ENCODE results near the gene TSPAN32. TPM values are rescaled to one million over a fixed set of nuclear protein-coding genes. Genes with fewer than 3 reads are reported as not detected.

TSPAN32 gene
- polyA plus RNA-seq, 2 of the 4 experiments (the other 2 are of a cell fraction): not detected

DNA sequence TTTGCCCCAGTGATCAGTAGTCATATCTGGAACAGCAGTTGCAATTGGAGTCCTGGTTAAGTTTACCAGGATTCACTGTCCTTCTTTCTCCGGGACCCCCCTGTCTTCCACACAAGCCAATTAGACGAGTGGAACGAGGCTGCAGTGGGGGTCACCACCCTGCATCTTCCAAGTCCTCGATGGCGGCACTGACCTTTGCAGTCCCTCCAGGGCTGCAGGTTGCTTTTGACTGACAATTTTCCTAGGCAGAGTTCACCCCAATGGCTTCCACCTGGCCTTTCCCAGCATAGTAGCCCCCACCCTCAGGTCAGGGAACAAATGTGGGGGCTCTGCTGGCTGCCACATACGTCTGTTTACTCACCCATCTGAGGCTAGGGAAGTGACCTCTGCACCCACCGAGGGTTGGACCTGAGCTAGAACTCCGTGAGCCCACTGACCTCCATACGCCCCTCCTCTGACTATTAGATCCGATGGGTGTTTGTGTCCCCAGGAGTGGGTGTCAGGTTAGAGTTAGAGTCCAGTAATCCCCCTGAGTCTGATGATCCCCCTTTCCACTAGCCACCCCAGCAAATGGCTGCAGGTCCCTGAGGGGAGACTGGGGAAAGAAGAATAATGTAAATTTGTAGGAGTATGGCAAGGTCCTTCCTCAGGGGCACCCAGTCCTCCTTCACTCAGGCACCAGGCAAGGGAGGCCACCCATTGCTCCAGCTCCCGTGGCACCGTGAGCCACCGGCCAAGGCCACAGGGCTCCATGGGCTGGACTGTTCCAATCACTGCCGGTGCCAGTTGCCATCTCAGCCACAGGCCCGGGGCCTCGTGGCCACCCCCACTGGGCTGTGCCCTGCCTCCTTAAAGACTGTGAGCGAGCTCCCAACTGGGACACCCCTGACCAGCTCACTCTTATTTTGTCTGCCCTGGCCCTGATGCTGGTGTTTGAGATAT is 5.6 kb upstream of the TSPAN32 start:
- no peaks in the 10 kb centered on the region for H3K9me3 ChIP-seq
- no peak overlapping the region for H3K4me2 ChIP-seq
- no peak overlapping the region for H3K27ac ChIP-seq
- FAIRE-seq: no peak
- DNase-seq (ENCODE audit: low read depth in 1 of 2, low spot score in 1 of 2): no peak
- no peak overlapping the region for H3K4me3 ChIP-seq
- H3K4me1 ChIP-seq: no peaks in the 10 kb centered on the region
- ATAC-seq: no peak
- CTCF ChIA-PET: interaction anchor here (0.8 to 30.6 kb wide), 6 partner anchors 9 to 236 kb away, joined by 3 to 903 read pairs (median 44); partner anchors contain the start of gene TSSC4
- POLR2A ChIA-PET: no interaction called here
- 41% methylated on average over 15 of the region's 17 CpGs for WGBS (ENCODE audit: missing lambda C conversion rate)
- TF ChIP-seq, protein P1, sequence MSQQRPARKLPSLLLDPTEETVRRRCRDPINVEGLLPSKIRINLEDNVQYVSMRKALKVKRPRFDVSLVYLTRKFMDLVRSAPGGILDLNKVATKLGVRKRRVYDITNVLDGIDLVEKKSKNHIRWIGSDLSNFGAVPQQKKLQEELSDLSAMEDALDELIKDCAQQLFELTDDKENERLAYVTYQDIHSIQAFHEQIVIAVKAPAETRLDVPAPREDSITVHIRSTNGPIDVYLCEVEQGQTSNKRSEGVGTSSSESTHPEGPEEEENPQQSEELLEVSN (IDR thresholded peaks at IDR 0.05; ENCODE audit: borderline replicate concordance, low read depth): no peak
- TF ChIP-seq ZC3H11A (IDR thresholded peaks at IDR 0.05) (no peak), KDM1A (IDR thresholded peaks at IDR 0.05; ENCODE audit: low read depth) (no peak), FOXS1 (CRISPR knock-in tag; IDR thresholded peaks at IDR 0.05) (no peak), PHF8 (IDR thresholded peaks at IDR 0.05; ENCODE audit: borderline replicate concordance, low read depth) (no peak), KDM5A (IDR thresholded peaks at IDR 0.05) (no peak), EHMT2 (IDR thresholded peaks at IDR 0.05; ENCODE audit: low read depth) (no peak), HOXB13 (CRISPR knock-in tag; IDR thresholded peaks at IDR 0.05; ENCODE audit: low read depth) (no peak), NR3C1 (IDR thresholded peaks at IDR 0.05) (no peak), HEYL (CRISPR knock-in tag; IDR thresholded peaks at IDR 0.05) (no peak), HOXA7 (CRISPR knock-in tag; IDR thresholded peaks at IDR 0.05) (no peak)
- TF ChIP-seq, protein P2, sequence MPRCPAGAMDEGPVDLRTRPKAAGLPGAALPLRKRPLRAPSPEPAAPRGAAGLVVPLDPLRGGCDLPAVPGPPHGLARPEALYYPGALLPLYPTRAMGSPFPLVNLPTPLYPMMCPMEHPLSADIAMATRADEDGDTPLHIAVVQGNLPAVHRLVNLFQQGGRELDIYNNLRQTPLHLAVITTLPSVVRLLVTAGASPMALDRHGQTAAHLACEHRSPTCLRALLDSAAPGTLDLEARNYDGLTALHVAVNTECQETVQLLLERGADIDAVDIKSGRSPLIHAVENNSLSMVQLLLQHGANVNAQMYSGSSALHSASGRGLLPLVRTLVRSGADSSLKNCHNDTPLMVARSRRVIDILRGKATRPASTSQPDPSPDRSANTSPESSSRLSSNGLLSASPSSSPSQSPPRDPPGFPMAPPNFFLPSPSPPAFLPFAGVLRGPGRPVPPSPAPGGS (IDR thresholded peaks at IDR 0.05): no peak

DNA sequence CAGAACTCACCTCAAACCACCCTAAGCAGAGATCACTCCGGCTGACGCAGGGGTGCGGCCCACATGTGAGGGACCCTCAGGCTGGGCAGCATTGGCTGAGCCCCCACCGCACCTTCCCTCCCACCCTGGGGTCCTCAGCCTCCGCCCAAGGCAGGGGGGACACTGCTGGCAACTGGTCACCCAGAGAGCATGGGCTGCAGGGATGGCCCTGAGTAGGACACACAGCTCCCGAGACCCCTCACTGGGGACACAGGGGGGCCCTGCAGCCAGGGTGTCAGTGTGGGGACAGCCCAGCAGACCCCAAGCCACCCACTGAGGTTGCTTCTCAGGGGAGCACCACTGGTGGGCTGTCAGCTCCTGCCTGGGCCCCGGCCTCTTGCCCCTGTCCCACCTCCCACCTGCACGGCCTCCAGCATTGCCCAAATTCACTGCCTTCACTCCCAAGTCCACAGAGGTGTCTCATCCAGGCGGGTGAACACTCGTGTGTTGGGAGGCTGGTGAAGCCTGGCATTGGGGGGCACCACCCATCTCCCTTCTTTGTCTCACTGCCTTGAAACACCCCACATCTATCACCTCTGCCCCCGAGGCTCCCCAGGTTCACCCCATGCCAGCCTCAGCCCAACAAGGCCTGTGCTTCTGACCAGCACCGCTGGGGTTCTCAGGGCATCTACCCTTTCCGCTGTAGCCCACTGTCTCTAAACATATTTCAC is 4.7 kb upstream of the TSPAN32 start:
- Histone ChIP-seq H3K4me3 (no peak overlapping the region), H3K27ac (no peak overlapping the region), H3K4me2 (no peak overlapping the region), H3K9me3 (no peaks in the 10 kb centered on the region), H3K4me1 (no peaks in the 10 kb centered on the region)
- FAIRE-seq: no peak
- no peak for ATAC-seq
- CTCF ChIA-PET: interaction anchor here (1.5 to 30.6 kb wide), 7 partner anchors 8 to 235 kb away, joined by 4 to 903 read pairs (median 30); partner anchors contain the start of gene TSSC4
- POLR2A ChIA-PET: no interaction called here
- 50% methylated on average over 11 of the region's 13 CpGs for WGBS (ENCODE audit: missing lambda C conversion rate)
- TF ChIP-seq ZFP36 (IDR thresholded peaks at IDR 0.05; ENCODE audit: borderline replicate concordance, partially characterized antibody) (no peak), GATA3 (IDR thresholded peaks at IDR 0.05; ENCODE audit: borderline replicate concordance) (no peak), ZSCAN20 (CRISPR knock-in tag; IDR thresholded peaks at IDR 0.05) (no peak), TP53 (CRISPR knock-in tag; IDR thresholded peaks at IDR 0.05) (no peak), RCOR1 (IDR thresholded peaks at IDR 0.05; ENCODE audit: low read depth, low read length) (no peak), RAD21 (conservative IDR thresholded peaks at IDR 0.05 in 1 of 2, IDR thresholded peaks at IDR 0.05 in 1 of 2) (no peak), HDAC2 (IDR thresholded peaks at IDR 0.05) (no peak), HOXB13 (CRISPR knock-in tag; IDR thresholded peaks at IDR 0.05; ENCODE audit: low read depth) (no peak), FOXS1 (CRISPR knock-in tag; IDR thresholded peaks at IDR 0.05) (no peak), FOSL2 (IDR thresholded peaks at IDR 0.05) (no peak), FOSL2 (CRISPR knock-in tag; IDR thresholded peaks at IDR 0.05) (no peak), CHD4 (IDR thresholded peaks at IDR 0.05; ENCODE audit: borderline replicate concordance) (no peak), FOSB (CRISPR knock-in tag; IDR thresholded peaks at IDR 0.05) (no peak), RFX5 (IDR thresholded peaks at IDR 0.05) (no peak), NR3C1 (IDR thresholded peaks at IDR 0.05) (no peak), CBX2 (IDR thresholded peaks at IDR 0.05; ENCODE audit: borderline replicate concordance, low read depth) (no peak), BHLHE40 (IDR thresholded peaks at IDR 0.05; ENCODE audit: low read depth, low read length) (no peak), NFE2L2 (conservative IDR thresholded peaks at IDR 0.05; ENCODE audit: low read length) (no peak)
- TF ChIP-seq, protein P3, sequence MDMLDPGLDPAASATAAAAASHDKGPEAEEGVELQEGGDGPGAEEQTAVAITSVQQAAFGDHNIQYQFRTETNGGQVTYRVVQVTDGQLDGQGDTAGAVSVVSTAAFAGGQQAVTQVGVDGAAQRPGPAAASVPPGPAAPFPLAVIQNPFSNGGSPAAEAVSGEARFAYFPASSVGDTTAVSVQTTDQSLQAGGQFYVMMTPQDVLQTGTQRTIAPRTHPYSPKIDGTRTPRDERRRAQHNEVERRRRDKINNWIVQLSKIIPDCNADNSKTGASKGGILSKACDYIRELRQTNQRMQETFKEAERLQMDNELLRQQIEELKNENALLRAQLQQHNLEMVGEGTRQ (IDR thresholded peaks at IDR 0.05): no peak
- TF ChIP-seq, protein P4, sequence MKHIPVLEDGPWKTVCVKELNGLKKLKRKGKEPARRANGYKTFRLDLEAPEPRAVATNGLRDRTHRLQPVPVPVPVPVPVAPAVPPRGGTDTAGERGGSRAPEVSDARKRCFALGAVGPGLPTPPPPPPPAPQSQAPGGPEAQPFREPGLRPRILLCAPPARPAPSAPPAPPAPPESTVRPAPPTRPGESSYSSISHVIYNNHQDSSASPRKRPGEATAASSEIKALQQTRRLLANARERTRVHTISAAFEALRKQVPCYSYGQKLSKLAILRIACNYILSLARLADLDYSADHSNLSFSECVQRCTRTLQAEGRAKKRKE (CRISPR knock-in tag; IDR thresholded peaks at IDR 0.05; ENCODE audit: low read depth): no peak
- no peak for DNase-seq (ENCODE audit: low read depth in 1 of 2, low spot score in 1 of 2)

All from A549 (cell line).